Bronchial epithelial cell (primary cell): Measurements from ENCODE around the gene FKBP2. TPM values are rescaled to one million over a fixed set of nuclear protein-coding genes. Genes with fewer than 3 reads are reported as not detected.

ENCODE experiments used
- DNase-seq: peaks from one replicate; pipeline ENCODE4 v3.0.0-alpha.2; 2010; ENCODE audit warnings: low read depth
- FAIRE-seq: peaks from 2 replicates; lab custom pipeline; 2011; peaks lifted over from hg19 to GRCh38; lab: Jason Lieb, UNC
- H3K27me3 ChIP-seq: 2 replicates; pipeline ENCODE4 v1.5.1; 2011; ENCODE audit warnings: low read length; ENCODE audit not compliant: control insufficient read depth, insufficient read depth
- H3K36me3 ChIP-seq: 2 replicates; pipeline ENCODE4 v1.5.1; 2011; ENCODE audit warnings: low read length; ENCODE audit not compliant: control insufficient read depth, insufficient read depth
- H3K4me3 ChIP-seq: 2 replicates; pipeline ENCODE4 v1.5.1; 2011; ENCODE audit warnings: mild to moderate bottlenecking, low read depth, low read length, control low read depth
- CTCF ChIP-seq: IDR thresholded peaks from 2 replicates; pipeline ENCODE4 v1.5.1; 2011; ENCODE audit warnings: mild to moderate bottlenecking, moderate library complexity, low read length, control low read depth, inconsistent platforms; ENCODE audit not compliant: insufficient read depth, severe bottlenecking
- total RNA-seq: library from RNA; depleted of rRNA; stranded (reverse); fragments of >200 nt; gene quantifications from 2 replicates; pipeline ENCODE4 v1.2.1, GENCODE V29; 2014

The FKBP2 gene
- total RNA-seq, 1 donor from 2014 or later, result 45.0 TPM

- Histone ChIP-seq H3K27me3 (no peaks in the 10 kb centered on the region), H3K36me3 (peaks cover 11% of the 10 kb centered on the region), H3K4me3 (peak within 1 kb of the TSS; percentile 65)
- TF ChIP-seq CTCF, result peak; percentile 32
- FAIRE-seq, result no peak
- DNase-seq, result peak; percentile 53
Measured at GRCh38 chr11:64225608-64226506, 15.0 kb upstream of the FKBP2 start, which contains the start of the genes NUDT22 and TRPT1. NUDT22 (plus strand) TSS chr11:64226274; CDS start chr11:64226653, 379 bp downstream. TRPT1 (minus strand) TSS chr11:64226186; CDS start chr11:64225860, 326 bp downstream.

GRCh38 chr11:64226507-64227051 lies 14.3 kb upstream of the FKBP2 start:
- DNase-seq (no peak), FAIRE-seq (no peak)
- Histone ChIP-seq H3K4me3 (peak overlapping the region; percentile 65), H3K27me3 (no peaks in the 10 kb centered on the region), H3K36me3 (peaks cover 10% of the 10 kb centered on the region)
- no peak for TF ChIP-seq CTCF

- TF ChIP-seq CTCF, result no peak
- Histone ChIP-seq H3K4me3 (peak overlapping the region; percentile 65), H3K27me3 (no peaks in the 10 kb centered on the region), H3K36me3 (peaks cover 10% of the 10 kb centered on the region)
- DNase-seq, result peak; percentile 62
- FAIRE-seq, result no peak
Measured at GRCh38 chr11:64227405-64227956, 13.4 kb upstream of the FKBP2 start.

- FAIRE-seq, result no peak
- no peak for TF ChIP-seq CTCF
- no peaks in the 10 kb centered on the region for H3K27me3 ChIP-seq
- no peak for DNase-seq
- H3K4me3 ChIP-seq, result no peak overlapping the region
- peaks cover 1% of the 10 kb centered on the region for H3K36me3 ChIP-seq
Measured at GRCh38 chr11:64229090-64229743, 11.7 kb upstream of the FKBP2 start.

- H3K27me3 ChIP-seq, result no peaks in the 10 kb centered on the region
- no peak for TF ChIP-seq CTCF
- H3K36me3 ChIP-seq, result no peaks in the 10 kb centered on the region
- peak overlapping the region; percentile 86 for H3K4me3 ChIP-seq
- FAIRE-seq (no peak), DNase-seq (no peak)
Measured at GRCh38 chr11:64229744-64230170, 11.1 kb upstream of the FKBP2 start.
